ENCODE measurements around the gene CAPN1.

CAPN1 gene

DNA sequence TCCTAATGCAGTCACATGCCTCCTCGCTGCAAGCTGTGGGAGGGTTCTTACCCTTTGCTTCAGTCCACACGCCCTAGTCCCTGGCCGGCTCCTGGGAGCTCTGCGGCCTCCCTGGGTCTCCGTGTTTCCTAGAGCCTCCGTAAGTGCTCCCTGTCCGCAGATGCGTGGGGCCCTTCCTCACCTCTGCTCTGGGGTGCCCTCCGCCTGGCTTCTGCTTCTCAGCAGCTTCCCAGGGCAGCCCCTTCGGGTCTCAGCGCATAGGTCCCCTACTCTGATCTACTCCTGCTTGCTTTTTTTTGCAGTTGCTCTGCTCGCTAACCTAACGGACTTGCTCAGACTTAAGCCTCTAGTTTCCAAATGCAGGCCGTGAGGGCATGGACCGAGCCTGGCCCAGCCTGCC is 22.4 kb downstream of the CAPN1 start:
- FAIRE-seq = no peak

DNA sequence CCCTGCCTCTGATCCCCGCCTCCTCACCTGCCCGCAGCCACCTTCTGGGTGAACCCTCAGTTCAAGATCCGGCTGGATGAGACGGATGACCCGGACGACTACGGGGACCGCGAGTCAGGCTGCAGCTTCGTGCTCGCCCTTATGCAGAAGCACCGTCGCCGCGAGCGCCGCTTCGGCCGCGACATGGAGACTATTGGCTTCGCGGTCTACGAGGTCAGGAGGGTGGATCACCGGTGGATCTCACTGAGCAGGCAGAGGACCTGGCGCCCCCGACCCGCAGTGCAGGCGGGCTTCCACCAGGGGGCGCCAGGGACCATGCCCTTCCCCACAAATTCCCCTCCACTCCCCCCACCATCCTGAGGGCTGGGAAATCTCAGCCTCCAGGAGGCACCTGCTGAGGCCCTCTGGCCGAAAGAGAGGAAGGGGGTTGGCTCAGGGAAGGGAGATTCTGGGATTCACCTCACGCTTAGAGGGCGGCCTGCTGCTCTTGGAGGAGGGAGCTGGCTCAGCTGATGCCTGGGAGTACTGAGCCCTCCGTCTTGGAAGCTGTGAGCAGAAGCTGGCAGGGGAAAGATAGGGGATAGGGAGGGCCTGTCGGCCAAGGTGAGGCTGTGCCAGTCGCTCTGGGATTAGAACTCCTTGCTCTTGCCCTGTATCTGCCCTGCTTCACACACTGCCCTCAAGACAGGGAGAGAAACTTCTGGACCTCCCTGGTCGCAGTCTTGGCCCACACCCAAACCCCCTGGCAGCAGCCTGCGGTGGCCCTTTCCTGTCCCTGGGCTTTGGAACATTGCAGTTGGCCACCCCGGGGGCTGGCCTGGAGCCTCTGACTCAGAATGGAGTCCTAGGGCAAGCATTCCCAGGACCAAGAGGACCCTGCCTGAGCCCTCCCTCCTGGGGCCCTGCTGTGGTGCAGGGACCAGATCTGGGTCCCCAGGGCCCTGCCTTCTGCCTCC is 23.2 kb downstream of the CAPN1 start:
- no peak for FAIRE-seq

- no peak for FAIRE-seq
Measured at GRCh38 chr11:65205602-65205967, 23.9 kb downstream of the CAPN1 start.

DNA sequence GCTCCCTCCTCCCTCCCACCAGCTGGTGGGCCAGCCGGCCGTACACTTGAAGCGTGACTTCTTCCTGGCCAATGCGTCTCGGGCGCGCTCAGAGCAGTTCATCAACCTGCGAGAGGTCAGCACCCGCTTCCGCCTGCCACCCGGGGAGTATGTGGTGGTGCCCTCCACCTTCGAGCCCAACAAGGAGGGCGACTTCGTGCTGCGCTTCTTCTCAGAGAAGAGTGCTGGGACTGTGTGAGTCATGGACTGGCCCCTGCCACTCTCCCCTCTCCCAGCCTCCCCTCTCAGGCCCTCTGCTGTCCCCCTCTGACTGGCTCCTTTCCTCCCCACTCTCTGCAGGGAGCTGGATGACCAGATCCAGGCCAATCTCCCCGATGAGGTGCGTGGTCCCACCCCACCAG is 24.7 kb downstream of the CAPN1 start:
- no peak for FAIRE-seq

- FAIRE-seq = no peak
Measured at GRCh38 chr11:65206901-65207300, 25.2 kb downstream of the CAPN1 start.

GRCh38 chr11:65207918-65208784 is 26.4 kb downstream of the CAPN1 start:
- FAIRE-seq = no peak

- no peak for FAIRE-seq
Measured at GRCh38 chr11:65208785-65209710, 27.3 kb downstream of the CAPN1 start.

GRCh38 chr11:65209711-65210360 is 28.1 kb downstream of the CAPN1 start:
- FAIRE-seq = no peak

DNA sequence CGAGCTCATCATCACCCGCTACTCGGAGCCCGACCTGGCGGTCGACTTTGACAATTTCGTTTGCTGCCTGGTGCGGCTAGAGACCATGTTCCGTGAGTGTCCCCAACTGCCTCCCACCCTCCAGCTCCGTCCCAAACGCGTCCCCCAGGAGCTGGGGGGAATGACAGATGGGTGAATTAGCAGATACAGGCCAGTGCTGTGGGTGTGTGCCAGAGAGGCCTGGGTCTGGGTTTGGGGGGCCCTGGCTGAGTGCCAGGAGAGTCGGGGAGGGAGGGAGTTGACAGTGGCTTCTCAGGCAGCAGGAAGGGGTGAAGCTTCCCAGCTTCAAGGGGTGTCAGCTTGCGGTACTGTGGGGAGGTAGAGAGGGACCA is 28.6 kb downstream of the CAPN1 start:
- no peak for FAIRE-seq

DNA sequence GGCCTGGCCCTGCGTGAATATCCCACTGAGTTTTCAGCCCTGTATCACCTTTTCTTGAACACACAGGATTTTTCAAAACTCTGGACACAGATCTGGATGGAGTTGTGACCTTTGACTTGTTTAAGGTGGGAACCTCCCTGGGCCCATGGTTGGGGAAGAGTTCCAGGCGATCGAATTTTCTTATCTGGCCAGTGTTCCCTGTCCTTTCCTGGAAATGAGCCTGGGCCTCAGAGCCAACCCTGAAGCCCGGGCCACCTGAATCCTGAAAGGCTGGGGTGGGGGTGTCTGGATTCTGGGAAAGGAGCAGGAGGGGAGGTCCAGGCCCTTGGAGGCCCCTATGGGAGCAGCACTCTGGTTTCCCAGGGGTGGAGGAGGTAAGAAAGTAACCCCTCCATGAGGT is 29.0 kb downstream of the CAPN1 start:
- FAIRE-seq = no peak

- FAIRE-seq = no peak
Measured at GRCh38 chr11:65211293-65212105, 29.8 kb downstream of the CAPN1 start.

DNA sequence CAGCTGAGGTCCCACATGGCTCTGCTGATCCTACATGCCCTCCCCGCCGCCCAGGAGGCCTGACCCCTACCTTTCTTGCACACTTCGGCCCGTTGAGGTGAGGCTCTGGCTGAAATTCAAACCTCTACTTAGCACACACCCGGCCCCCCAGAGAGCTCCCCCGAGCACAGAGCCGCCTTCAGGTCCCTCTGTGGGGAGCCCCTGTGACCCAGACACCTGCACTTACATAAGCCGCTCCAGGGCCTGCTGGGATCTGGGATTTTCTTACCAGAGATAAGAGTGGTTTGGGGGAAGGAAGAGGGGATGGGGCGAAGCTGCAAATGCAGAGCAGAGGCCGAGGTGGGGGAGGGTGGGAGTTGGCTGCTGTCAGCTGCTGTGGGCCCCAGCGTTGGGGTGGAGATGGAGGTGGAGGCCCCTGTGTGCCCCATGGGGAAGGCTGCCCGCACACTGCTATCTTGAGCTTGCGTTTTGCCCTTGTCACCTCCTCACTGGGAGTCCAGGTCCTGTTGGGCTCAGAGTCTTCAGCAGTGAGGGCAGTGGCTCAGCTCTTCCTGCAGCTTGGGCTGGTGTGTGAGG is 30.6 kb downstream of the CAPN1 start:
- FAIRE-seq = no peak

DNA sequence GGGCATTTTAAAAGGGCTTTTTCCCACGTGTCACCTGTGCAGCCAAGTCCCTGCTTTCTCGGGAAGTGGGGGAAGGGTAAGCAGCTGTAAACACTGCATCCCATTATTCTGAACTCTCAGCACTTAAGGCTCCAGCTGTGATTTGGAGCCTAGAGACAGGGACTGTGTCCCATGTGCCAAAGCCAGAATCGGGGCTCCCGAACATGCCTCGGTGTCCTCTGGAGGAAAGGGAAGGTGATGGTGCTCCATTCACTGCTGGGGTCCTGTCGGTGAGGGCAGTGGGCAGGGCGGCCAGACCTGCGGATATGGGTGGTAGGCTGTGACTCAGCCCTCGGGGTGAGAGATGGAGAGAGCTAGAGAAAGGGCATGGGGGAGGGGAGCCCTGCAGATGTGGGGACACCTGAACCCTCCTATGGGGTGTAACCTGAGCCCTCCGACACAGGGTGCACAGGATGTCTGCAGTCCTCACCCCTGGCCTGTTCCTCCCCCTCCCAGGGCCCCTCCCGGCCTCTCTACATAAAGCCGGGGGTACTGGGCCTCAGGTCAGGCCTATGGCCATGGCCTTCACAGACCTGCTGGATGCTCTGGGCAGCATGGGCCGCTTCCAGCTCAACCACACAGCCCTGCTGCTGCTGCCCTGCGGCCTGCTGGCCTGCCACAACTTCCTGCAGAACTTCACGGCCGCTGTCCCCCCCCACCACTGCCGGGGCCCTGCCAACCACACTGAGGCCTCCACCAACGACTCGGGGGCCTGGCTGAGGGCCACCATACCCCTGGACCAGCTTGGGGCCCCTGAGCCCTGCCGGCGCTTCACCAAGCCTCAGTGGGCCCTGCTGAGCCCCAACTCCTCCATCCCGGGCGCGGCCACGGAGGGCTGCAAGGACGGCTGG is 31.8 kb downstream of the CAPN1 start:
- no peak for FAIRE-seq

- no peak for FAIRE-seq
Measured at GRCh38 chr11:65214212-65214845, 32.6 kb downstream of the CAPN1 start.

GRCh38 chr11:65215441-65216076 is 33.8 kb downstream of the CAPN1 start:
- no peak for FAIRE-seq

- FAIRE-seq = no peak
Measured at GRCh38 chr11:65216830-65217229, 35.1 kb downstream of the CAPN1 start.

DNA sequence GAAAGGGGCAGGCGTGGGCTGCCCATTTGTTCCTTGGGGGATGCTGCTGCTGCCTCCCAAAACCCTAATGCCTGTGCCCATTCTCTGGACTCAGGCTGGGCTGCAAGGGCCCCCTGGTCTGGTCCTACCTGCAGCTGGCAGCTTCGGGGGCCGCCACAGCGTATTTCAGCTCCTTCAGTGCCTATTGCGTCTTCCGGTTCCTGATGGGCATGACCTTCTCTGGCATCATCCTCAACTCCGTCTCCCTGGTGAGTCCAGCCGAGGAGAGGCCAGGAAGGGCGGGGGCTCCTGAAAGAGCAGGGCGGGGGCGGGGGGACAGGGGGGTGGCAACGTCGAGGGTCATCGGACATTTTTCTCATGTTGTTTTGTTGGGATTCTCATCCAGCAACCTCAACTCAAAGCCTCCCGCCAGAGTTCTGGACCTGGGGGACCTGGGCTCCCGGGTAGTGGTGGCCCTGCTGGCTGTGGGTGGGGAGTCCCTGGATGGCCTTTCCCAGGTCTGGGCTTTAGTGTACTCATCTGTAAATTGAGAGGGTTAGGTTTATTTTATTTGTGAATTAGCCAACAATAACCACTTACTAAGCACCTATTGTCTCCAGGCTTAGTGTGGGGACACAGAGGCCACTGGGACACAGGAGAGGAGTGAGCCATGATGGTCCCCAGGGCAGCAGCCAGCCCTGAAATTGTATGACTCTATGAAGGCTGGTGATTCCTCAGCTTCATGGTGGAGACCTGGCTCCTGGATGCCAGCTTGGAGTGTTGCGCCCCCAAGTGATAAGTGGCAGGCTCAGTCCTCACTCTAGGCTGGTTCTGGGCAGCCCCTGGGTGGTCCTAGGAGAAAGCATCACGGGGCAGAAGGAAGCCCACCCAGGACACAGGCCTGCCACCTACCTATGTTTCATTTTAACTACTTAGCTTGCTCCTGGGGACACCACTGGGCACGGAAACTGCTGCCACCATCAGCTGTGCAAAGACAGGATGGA is 36.0 kb downstream of the CAPN1 start:
- FAIRE-seq = no peak

All from endometrium (tissue), 2 donors.